Right renal cortex interstitium (tissue), 3 donors: ENCODE measurements around the gene PRKAR1A. TPM values are rescaled to one million over a fixed set of nuclear protein-coding genes. Genes with fewer than 3 reads are reported as not detected.
"Not testable (repeated sequence)": the region's sequence is repeated elsewhere in the genome, so short reads cannot be mapped to it uniquely, and the experiment has no call there.

Experiments
- DNase-seq, 3 donors: peaks; one replicate each; pipeline ENCODE4 v3.0.0-alpha.2; 2013; ENCODE audit warnings: low read depth in 3 of 3, low spot score in 2 of 3
- polyA plus RNA-seq, 3 donors: library from polyadenylated mRNA; unstranded; fragments of 120-200 nt; gene quantifications; one replicate each; pipeline ENCODE4 v1.2.1, GENCODE V29; 2013; ENCODE audit not compliant: insufficient read length in 3 of 3

The PRKAR1A gene
- polyA plus RNA-seq, 3 donors: 390 to 426 (median 403) TPM

DNA sequence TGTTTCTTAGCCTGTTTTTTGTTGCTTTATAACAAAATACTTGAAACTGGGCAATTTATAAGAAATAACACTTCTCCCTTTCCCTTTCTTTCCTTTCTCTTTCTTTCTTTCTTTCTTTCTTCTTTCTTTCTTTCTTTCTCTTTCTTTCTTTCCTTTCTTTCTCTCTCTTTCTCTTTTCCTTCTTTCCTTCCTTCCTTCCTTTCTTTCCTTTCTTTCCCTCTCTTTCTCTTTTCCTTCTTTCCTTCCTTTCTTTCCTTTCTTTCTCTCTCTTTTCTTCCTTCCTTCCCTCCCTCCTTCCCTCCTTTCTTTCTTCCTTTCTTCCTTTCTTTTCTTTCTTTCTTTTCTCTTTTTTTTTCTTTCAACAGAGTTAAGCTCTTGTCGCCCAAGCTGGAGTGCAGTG, 61.1 kb downstream of the PRKAR1A start:
- no peak for DNase-seq

DNA sequence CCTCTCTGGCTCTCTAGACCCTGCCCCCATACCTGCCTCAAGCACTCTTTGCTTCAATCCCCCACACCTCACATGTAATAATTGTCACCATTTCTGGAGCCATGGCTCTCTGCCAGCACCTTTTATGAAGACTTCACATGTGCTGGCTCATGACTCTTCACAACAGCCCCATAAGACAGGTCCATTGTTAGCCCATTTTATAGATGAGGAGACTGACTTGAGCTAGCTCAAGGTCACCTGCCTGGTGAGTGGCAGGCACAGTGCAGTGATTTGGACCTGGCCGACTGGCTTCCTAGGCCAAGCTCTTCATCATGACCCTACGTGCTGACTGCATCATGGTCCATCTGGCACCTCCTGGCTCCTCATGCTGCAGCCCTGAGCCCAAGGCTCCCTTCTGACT, 63.9 kb downstream of the PRKAR1A start:
- DNase-seq: no peak

DNA sequence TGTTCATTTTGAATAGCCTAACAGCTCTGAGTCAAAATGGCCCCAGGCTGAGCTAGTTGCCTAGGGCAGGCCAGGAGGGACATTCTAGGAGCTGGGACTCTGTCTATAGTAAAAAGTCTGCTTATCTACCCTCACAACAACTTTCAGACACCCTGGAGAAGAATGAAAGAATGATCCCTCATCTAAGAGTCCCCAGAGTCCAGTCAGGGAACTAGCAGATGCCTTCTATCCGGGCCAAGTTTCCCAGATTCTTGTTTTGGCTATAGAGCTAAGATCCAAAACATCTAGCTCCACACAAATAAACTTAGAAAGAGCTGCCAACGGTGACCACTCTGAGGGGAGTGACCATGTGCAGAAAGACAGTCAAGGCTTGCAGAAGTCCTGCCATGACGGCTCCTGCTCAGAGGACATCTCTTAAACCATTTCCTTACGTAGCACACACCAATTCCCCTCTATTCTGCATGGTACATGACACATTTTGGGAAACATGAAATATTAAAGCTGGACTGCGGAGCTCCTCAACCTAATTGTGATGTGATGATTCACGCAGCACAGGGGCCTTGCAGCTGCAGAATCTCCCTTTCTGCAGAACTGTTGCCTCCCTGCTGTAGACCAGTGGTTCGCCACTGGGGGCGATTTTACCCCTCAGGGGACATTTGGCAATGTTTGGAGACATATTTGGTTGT, 64.7 kb downstream of the PRKAR1A start:
- DNase-seq: no peak

DNA sequence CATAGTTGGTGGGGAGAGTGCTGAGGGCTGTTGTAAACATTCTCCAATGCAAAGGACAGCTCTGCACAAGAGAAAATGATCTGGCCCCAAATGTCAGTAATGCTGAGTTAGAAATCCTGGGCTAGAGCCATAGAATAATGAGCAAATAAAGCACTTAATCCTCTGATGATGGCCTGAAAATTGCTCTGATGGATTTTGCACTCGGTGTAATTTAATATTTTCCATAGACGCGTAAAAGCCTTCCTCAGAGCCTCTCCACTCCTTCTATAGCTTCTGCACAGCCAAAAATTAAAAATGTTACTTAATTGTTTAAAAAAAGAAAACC, 65.2 kb downstream of the PRKAR1A start:
- DNase-seq: no peak

DNA sequence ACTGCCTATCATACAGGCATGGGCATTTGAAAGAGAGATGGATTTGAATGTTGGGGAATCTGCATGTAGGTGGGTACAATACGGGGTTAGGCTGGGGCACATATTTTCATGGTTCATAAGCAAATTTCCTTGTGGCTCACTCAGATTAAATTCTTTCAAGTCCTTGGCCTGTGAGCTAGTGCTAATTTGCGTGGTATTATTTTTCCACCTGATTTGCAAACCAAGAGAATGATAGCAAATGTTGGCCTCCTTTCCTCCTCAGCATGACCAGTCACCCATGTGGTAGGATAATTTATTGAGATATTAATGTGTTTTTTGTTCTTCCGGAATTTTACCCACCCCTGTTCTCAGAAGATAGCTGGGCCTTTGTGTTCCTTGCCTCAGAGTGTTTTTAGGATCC, 66.0 kb downstream of the PRKAR1A start:
- no peak for DNase-seq

DNA sequence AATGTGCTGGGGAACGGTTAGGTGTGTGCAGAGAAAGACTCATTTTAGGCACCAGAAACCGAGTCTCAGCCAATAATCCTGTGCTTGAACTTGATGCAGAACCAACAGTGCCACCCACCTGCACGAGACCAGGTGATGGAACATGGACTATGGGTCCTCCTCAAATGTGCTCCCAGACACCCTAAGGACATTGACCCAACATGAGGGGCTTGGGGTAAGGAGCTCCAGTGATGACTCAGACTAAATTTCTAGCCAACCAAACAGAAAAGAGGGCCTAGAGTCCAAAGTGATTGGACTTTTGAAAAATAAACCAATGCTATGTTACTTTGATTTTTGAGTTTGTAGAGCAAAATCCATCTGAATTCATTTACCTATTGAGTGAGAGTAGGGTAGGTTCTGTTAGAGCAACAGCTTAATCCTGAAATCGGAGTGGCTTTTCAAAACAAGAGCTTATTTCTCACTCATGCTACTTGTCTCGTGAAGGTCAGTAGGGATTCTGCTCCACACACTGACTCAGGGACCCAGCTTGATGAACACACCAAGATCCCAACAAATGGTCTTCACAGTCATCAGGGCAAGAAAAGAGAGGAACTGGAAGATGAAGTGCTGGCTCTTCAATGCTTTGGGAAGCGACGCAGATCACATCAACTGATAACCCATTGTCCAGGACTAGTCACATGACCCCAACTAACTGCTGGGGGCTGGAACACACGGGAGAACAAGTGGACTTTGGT, 67.1 kb downstream of the PRKAR1A start:
- no peak for DNase-seq

DNA sequence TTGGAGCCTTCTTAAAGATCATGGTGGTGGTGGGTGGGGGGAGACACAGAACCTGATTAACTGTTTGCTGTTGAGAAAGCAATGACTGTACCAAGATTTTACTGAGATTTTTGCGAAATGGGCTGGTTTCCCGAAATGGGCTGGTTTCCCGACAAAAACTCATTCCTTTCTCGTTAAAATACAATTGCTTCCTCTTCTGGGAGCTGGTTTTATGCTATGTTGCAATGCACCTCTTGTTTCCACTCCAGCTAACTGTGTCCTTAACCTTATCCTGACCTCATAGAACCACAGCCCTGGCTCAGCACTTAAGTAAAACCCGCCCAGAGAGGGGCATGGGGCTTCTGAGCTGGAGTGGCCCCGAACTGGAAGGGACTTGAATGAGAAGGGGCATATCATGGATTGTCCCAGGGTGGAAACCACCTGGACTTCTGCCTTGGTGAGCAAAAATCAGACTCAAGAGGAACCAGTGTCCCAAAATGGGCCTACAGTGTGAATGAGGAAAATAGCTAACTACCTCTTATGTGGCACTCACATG, 68.1 kb downstream of the PRKAR1A start:
- DNase-seq: no peak

DNA sequence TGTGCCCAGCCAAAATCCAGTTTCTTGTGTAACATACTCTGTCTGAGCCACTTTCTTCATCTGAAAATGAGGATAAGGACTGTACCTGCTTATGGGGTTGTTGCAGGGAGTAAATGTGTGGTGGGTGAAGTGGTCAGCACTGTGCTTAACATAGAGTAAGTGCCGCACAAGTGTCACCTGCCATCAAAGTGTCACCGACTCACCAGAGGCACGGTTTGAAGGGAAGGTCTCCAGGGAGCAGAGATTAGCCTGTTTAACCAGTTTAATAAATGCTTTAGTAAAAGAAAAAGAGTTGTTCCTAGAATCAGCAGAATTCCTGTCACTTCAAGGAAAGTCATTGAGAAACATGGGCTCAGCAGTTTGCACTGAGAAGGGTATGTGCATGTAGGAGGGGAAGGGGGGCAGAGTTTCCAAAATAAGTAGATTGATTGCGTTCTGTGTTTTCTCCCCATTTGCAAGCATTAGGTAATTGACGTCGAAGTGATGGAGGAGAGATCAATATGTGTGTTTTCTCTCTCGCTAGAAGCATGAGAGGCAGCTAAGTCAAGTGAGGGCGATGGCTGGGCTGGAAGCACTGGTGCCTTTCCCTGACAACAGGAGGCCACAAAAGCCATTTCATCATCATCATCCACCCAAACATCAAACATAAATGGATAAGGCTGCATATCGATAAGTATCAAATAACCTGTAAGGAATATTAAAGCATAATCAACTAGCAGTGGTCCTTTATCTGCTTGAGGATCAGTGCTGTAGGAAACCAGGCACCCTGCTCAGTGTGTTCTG, 69.8 kb downstream of the PRKAR1A start:
- no peak for DNase-seq

DNA sequence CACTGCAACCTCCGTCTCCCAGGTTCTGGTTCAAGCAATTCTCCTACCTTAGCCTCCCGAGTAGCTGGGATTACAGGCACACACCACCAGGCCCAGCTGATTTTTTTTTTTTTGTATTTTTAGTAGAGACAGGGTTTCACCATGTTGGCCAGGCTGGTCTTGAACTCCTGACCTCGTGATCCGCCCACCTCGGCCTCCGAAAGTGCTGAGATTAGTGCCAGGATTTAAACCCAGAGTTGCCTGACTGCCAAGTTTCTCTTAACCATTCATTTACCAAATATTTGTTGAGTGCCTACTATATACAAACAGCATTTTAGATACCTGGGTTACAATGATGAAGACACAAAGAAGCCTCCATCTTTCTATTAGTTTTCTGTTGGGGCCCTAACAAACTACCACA, 70.6 kb downstream of the PRKAR1A start:
- DNase-seq: not testable (repeated sequence)

DNA sequence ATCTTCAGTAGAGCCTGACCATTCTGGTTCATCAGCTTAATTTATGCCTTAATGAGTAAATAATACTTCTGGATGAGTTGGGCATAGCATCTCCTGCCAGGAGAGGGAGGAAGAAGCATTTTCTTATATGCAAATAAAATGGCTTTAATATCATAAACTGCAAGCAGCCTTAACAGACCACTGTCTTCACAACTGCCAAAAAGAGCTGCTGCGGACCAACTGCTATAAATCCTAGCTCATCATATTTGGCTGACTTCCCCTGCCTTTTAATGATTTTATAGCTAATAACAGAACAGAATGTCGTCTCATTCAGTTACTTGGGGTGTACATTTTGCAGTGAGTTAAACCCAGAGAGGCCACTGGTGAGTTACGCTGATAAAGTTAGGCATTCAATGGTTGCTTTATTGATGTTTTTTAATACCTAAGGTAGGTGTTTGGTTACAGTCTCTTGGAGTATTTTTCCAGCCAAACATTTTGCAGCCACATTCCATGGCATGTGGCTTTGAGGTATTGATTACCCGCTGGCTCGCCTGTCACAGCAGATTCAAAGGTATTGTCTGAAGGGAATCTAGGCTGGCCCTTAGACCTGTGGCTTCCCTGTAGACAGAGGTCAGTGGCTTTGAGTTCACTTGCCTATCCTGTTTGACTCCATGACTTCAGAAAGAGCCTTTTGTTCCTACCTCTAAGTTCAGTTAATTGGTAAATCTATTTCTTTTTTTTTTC, 72.5 kb downstream of the PRKAR1A start:
- no peak for DNase-seq

DNA sequence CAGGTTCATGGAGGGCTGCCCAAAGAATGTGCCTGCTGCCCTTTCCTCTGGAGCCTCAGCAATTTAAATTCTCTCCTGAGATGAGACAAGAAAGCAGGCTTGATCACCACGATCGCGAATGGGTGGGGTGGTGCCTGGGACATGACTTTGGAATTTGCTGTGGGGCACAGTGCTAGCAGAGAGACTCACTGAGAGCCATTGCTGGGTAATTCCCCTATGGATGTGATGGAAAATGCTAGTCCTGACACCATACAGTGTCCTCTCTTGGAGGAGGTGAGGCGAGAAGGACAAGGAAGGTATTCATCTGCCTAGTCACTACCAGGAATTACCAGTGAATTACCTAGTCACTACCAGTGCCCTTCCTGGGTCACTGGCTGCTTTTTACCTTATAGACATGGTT, 73.4 kb downstream of the PRKAR1A start:
- DNase-seq: no peak

DNA sequence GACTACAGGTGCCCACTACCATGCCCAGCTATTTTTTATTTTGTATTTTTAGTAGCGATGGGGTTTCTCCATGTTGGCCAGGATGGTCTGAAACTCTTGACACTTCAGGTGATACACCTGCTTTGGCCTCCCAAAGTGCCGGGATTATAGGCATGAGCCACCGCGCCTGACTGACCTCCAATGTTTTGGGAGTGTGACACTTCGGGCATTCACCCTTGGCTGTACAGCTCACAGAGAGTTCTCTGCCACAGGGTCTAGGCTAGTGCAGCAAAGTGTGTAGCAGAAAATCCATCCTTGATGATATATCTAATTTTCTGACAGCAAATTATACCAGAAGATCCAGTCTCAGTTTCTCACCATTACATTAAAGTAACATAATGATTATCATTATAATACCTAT, 74.8 kb downstream of the PRKAR1A start:
- no peak for DNase-seq

DNA sequence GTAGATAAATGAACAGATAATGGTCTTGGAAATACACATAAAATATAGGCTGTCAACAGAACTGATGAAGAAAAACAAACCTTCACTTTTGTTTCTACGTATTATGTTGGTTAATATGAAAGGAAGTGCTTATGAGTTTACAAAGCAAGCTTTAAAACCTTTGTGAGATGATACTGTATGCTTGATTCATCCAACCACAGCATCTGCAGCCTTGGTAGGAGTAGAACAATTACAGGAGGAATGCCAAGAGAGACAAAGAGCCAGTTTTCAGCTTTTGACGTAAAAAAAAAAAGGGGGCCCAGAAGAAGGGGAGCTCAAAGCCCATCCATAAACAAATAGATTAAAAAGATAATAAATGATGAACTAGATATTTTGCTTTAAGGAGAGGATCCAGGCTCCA, 75.6 kb downstream of the PRKAR1A start:
- DNase-seq: no peak

DNA sequence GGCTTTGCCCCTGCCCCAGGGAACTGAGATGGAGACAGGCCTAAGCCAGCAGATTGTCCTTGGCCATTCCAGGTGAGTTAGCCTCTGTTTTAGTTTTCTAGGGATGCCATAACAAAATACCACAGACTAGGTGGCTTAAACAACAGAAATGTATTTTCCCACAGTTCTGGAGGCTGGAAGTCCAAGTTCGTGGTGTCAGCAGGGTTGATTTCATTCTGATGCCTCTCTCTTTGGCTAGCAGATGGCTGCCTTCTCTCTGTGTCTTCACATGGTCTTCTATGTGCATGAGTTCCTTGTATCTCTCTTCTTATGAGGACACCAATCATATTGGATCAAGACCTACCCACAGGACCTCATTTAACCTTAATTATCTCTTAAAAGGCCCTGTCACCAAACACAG, 76.1 kb downstream of the PRKAR1A start:
- no peak for DNase-seq

DNA sequence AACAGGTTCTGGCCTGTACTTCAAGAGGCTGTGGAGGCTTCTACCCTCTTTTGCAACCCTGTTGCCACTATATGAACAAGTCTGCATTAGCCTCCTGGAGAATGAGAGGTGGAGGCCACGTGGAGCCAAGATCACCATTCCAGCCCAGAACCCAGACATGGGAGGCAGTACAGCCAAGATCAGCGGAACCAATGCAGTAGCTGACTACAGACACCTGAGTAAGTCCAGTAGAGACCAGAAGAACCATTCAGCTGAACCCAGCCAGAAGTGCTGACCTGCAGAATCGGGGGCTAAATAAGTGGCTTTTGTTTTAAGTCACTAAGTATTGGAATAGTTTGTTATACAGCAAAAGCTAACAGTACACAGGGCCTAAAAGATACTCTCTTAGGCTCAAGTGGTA, 76.9 kb downstream of the PRKAR1A start:
- DNase-seq: no peak

DNA sequence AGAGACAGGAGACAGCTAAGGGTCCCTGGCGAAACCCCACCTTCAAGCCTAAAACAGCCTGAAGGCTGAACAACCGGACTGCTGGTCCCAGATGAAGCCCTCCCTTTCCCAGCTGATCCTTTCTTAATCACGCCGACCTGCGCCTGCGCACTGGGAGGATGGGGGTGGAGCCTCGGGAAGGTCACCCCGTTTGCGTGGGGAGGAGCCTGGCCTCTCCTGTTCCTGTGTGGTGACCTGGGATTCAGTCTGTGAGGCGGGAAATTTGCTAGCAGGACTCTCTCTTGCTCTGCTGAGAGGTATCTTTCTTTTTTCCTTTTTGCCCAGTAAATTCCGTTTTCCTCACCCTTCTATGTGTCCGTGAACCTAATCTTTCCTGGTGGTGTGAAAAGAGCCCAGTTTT, 79.4 kb downstream of the PRKAR1A start:
- DNase-seq: no peak

DNA sequence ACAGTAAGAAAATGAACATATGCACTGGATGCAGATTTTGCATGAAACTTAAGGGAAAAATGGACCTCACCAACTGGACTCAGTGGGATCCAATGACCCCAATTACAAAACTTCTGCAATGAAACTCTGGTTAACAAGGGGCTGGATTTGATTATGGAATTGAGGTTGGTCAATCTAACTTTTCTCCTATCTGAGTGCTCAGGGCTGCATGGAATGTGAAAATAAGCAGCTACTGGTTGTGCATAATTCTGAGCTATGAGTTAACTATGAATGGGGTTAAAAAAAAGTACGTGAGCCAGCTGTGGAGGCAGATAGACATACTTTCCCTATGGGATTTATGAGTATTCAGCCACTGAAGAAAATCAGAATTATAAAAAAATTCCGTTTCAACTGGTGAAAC, 79.8 kb downstream of the PRKAR1A start:
- DNase-seq: no peak

DNA sequence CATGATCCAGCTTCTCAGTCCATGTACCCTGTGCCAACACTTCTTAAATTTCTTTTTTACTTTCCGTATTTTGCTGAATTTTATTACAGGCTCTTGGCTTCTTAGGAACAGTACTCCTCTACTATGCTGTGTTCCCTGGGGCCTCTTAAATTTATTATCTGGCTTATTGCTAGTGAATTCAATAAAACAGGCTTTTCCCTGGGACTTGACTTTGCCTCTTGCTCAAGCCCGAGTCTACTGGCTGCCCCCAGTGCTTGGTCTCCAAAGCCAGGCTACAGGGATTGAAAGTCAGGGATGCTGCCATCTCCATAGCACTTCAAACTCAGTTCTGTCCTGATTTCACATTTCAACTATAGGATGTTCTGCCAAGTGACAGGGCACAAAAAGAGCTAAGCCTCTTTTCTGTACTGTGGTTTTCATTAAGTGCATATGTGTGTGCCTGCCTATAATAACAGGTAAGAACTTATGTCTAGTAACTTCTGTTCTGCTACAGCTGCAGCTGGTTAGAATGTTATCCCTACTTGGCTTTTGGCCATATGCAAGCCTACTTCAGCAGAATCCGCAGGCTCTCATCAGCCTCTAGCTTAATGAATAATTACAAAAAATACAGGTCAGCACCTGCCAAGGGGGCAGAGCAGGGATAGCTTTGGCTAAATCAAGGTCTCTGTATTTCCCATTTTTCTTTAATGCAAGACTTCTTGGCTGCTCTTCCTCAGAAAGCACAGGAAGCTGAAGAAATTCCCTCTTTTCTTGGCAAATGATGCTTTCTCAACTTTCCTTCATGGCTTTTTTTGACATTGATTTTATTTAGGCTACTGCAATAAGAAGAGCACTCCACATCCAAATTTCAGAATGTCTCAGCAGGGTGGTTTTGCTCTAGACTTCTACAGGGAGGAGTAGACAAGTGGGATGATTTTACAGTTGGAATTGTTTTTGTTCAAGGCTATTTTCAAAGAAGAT, 80.7 kb downstream of the PRKAR1A start:
- no peak for DNase-seq

DNA sequence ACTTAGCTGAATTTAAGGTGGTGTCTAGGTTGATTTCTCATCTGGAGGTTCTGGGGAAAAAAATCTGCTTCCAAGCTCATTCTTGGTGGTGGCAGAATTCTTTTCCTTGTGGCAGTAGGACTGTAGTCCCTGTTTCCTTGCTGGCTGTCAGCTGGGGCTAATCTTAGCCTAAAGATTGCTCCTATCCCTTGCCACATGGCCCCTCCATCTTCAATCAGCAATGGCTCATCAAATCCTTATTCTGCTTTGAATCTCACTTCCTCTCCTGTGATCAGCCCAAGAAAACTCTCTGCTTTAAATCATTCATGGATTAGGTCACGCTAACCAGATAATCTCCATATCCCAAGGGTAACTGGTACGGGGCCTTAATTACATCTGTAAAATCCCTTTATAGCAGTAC, 82.3 kb downstream of the PRKAR1A start:
- no peak for DNase-seq

DNA sequence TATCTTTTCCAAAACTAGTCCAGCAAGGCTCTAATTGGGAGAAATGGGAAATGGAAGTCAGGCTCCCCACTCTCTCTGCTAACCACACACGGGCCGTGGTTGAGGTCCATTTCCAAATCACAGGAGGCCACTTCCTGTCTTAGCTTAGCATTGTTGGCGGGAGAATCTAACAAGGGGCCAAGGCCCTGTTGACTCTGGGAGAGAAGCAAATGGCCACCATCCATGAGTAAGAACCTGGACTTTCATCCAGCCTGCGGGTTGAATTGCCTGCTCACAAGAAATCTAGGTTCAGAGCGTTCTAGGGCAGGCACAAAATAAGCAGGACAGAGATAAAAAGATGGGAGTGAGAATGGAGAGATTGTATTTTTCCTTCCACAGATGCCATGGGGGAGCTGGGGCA, 83.3 kb downstream of the PRKAR1A start:
- DNase-seq: no peak
